GM23248 (cell line): Measurements from ENCODE around the gene ELMO1. TPM values are rescaled to one million over a fixed set of nuclear protein-coding genes. Genes with fewer than 3 reads are reported as not detected.

ENCODE experiments used
- DNase-seq: peaks from one replicate; pipeline ENCODE4 v3.0.0-alpha.2; 2015
- H2AFZ ChIP-seq: fragments of 200-600 bp; sonication (generic); 2 replicates; pipeline ENCODE4 v1.6.1; 2016; ENCODE audit warnings: antibody characterized with exemption
- H3F3A ChIP-seq: fragments of 200-600 bp; sonication (generic); 2 replicates; pipeline ENCODE4 v1.6.1; 2016; ENCODE audit warnings: mild to moderate bottlenecking, antibody characterized with exemption, mixed run types; ENCODE audit not compliant: insufficient read depth
- H3K27ac ChIP-seq: fragments of 200-600 bp; sonication (generic); 2 replicates; pipeline ENCODE4 v1.5.1; 2016; ENCODE audit warnings: mild to moderate bottlenecking
- H3K27me3 ChIP-seq: fragments of 200-600 bp; sonication (generic); replicated peaks from 2 replicates; pipeline ENCODE4 v1.6.1; 2016; ENCODE audit warnings: mild to moderate bottlenecking; ENCODE audit not compliant: insufficient read depth
- H3K36me3 ChIP-seq: fragments of 200-600 bp; sonication (generic); 2 replicates; pipeline ENCODE4 v1.6.1; 2016; ENCODE audit warnings: low read depth, mild to moderate bottlenecking
- H3K4me1 ChIP-seq: fragments of 200-600 bp; sonication (generic); 2 replicates; pipeline ENCODE4 v1.6.1; 2016; ENCODE audit warnings: mild to moderate bottlenecking; ENCODE audit not compliant: insufficient read depth
- H3K4me2 ChIP-seq: fragments of 200-600 bp; sonication (generic); one replicate; pipeline ENCODE4 v1.6.1; 2016; ENCODE audit warnings: mild to moderate bottlenecking; ENCODE audit not compliant: unreplicated experiment
- H3K4me3 ChIP-seq: fragments of 200-600 bp; sonication (generic); 2 replicates; pipeline ENCODE4 v1.5.1; 2016; ENCODE audit warnings: mild to moderate bottlenecking
- H3K79me2 ChIP-seq: fragments of 200-600 bp; sonication (generic); 2 replicates; pipeline ENCODE4 v1.6.1; 2016; ENCODE audit warnings: mild to moderate bottlenecking; ENCODE audit not compliant: insufficient read depth
- H3K9ac ChIP-seq: fragments of 200-600 bp; sonication (generic); 2 replicates; pipeline ENCODE4 v1.6.1; 2016; ENCODE audit warnings: mild to moderate bottlenecking
- H3K9me2 ChIP-seq: fragments of 200-600 bp; sonication (generic); 2 replicates; pipeline ENCODE4 v1.6.1; 2016; ENCODE audit warnings: mixed run types, mild to moderate bottlenecking, moderate library complexity; ENCODE audit not compliant: insufficient read depth
- H3K9me3 ChIP-seq: fragments of 200-600 bp; sonication (generic); one replicate; pipeline ENCODE4 v1.6.1; 2017; ENCODE audit warnings: low read depth
- H4K20me1 ChIP-seq: fragments of 200-600 bp; sonication (generic); 2 replicates; pipeline ENCODE4 v1.6.0; 2016; ENCODE audit not compliant: insufficient read depth
- EZH2 ChIP-seq: fragments of 200-600 bp; sonication (generic); IDR thresholded peaks from 2 replicates; pipeline ENCODE4 v1.6.1; 2018; ENCODE audit warnings: antibody characterized with exemption, mild to moderate bottlenecking; ENCODE audit not compliant: insufficient read depth, poor library complexity, severe bottlenecking
- EZH2phosphoT487 ChIP-seq: fragments of 200-600 bp; sonication (generic); IDR thresholded peaks from 2 replicates; pipeline ENCODE4 v1.6.1; 2018; ENCODE audit warnings: antibody characterized with exemption, moderate library complexity, mild to moderate bottlenecking, low read depth; ENCODE audit not compliant: insufficient read depth
- WGBS, 2 experiments: methylation state at CpG; one replicate each; pipeline ENCODE4 v1.1.6; 2015 to 2017; ENCODE audit warnings: low lambda C conversion rate in 2 of 2, low coverage in 1 of 2; ENCODE audit errors: missing lambda C conversion rate in 2 of 2; 5-methylcytosine and 5-hydroxymethylcytosine counted together
- in situ Hi-C: fragments of 300-500 bp; cut with MboI; formaldehyde crosslinking; loops from 2 replicates; pipeline ENCODE4 v1.15.0; 2020
- polyA plus RNA-seq: library from polyadenylated mRNA; unstranded; fragments of >200 nt; fragmentation: Nextera tagmentation; extraction: Ambion mirVana; gene quantifications from 2 replicates; pipeline ENCODE4 v1.2.1, GENCODE V29; 2016
- total RNA-seq: library from RNA; depleted of rRNA; stranded (reverse); fragments of >200 nt; shearing (Covaris generic); gene quantifications from 2 replicates; pipeline ENCODE4 v1.2.3, GENCODE V29; 2014

ELMO1 gene
- total and polyA plus RNA-seq, 2 experiments from 2014 or later, result not detected

DNA sequence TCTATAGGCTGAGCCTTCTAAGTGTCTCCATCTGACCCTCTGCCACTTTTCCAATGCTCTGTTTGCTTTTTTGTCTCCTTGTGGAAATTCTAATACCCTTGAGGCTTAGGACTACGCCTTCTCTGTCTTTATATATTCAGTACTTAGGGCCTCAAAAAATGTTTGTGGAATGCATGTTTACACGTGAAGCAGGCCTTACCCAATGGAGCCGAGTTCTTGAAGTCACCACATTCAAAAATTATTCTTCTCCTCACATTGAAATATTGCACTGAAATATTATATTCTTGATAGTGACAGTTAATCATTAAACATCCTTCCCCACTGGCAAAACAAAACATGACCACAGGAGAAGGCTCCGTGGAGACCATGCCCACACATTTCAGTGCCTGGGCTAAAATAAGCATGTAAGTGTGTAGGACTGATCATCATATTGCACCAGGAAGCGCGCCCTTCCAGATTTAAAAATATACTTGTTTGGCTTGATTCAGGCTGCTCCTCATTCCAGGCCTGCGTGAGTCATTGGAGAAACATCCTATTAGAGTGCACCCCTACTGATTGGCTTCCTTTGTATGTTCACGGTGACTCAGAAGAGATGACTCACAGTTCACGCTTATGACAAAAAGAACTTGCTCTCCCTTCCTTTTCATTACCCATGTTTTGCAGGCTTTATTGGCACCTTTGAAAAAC is 416.9 kb downstream of the ELMO1 start:
- Histone ChIP-seq H3K27ac (peak overlapping the region; percentile 46), H4K20me1 (no peaks in the 10 kb centered on the region), H3K4me3 (no peak overlapping the region), H2AFZ (peak overlapping the region; percentile 38), H3K4me1 (peaks cover 25% of the 10 kb centered on the region), H3F3A (peaks cover 26% of the 10 kb centered on the region), H3K27me3 (no peaks in the 10 kb centered on the region; the same call in 1 of the 2 replicates), H3K36me3 (no peaks in the 10 kb centered on the region), H3K4me2 (peak overlapping the region; percentile 55), H3K9me3 (no peaks in the 10 kb centered on the region), H3K9me2 (0 out of 2 replicates have a peak, but pooled peaks cover 3% of the 10 kb centered on the region), H3K79me2 (no peaks in the 10 kb centered on the region), H3K9ac (no peak overlapping the region)
- in situ Hi-C loops, result no loop called here
- 6 to 10% methylated on average over 9 of the region's 9 CpGs for WGBS, 2 experiments
- DNase-seq, result peak; percentile 99
- no peak for TF ChIP-seq EZH2
- no peak for TF ChIP-seq EZH2phosphoT487

DNA sequence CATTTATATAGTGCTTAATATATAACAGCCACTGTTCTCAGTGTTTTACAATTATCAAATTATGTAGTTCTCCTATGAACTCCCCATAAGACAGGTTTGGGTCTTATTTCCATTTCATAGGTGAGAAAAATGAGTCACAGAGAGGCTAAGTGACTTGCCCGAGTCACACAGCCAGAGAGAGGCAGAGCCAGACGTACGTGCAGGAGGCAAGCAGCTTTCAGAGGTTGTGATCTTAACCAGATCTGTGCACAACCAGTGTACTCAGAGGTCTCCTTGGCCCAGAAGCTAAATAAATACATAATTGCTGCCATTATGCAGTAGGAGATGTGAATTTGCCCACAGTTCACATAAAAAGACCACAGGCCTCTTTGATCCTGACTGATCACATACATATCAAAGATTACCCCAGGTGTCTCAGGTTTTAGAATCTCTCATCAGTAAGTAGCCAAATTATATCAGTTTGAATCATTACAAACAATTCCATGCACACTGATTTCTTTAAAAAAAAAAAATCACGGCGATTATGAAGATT is 419.7 kb downstream of the ELMO1 start:
- peaks cover 26% of the 10 kb centered on the region for H3F3A ChIP-seq
- in situ Hi-C loops, result no loop called here
- DNase-seq, result no peak
- H3K9me2 ChIP-seq, result 0 out of 2 replicates have a peak, but pooled peaks cover 3% of the 10 kb centered on the region
- WGBS, 2 experiments, result 91 to 92% methylated on average over 5 of the region's 5 CpGs
- no peak overlapping the region for H3K27ac ChIP-seq
- H3K79me2 ChIP-seq, result no peaks in the 10 kb centered on the region
- no peaks in the 10 kb centered on the region; the same call in 1 of the 2 replicates for H3K27me3 ChIP-seq
- H3K36me3 ChIP-seq, result no peaks in the 10 kb centered on the region
- no peak overlapping the region for H3K4me3 ChIP-seq
- H3K9ac ChIP-seq, result no peak overlapping the region
- no peaks in the 10 kb centered on the region for H4K20me1 ChIP-seq
- no peak overlapping the region for H2AFZ ChIP-seq
- no peak for TF ChIP-seq EZH2phosphoT487
- no peak for TF ChIP-seq EZH2
- H3K9me3 ChIP-seq, result no peaks in the 10 kb centered on the region
- H3K4me1 ChIP-seq, result peaks cover 25% of the 10 kb centered on the region
- H3K4me2 ChIP-seq, result no peak overlapping the region

DNA sequence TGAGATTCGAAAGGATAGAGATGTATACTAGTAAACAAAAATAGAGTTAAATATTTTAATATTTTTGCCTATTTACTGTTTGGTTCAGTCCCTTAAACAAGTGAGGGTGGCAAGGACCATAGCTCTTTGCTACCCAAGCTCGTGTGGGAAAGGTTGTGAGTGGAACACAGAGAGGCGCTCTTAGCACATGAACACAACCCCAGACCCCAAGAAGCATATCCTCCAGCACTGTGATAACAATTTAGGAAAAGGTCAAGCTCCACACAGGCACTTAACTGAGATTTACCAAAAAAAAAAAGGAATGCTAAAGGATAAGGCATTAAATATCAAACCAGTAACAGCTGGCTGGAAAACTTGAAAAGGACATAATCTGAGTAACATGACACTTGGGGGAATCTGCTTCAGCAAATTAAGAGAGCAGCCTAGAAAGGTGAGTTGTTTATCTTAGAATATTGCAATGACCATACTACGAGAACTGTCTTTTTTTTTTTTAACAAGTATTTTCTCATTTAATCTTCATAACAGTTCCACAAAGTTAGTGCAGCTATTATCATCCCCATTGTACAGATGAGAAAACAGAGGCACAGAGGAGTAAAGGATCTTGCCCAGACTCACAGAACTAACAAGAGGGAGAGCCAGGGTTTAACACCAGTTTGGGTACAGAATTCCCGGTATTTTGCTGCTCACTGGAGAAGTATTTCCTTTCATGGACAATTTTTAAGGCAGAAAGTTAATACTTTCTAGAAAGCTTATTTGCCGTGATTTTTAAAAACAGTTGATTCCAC is 420.9 kb downstream of the ELMO1 start:
- H3K4me3 ChIP-seq, result no peak overlapping the region
- 0 out of 2 replicates have a peak, but pooled peaks cover 3% of the 10 kb centered on the region for H3K9me2 ChIP-seq
- no peak overlapping the region for H3K27ac ChIP-seq
- H3K79me2 ChIP-seq, result no peaks in the 10 kb centered on the region
- H3K36me3 ChIP-seq, result no peaks in the 10 kb centered on the region
- H3K4me2 ChIP-seq, result no peak overlapping the region
- peaks cover 24% of the 10 kb centered on the region for H3F3A ChIP-seq
- H3K27me3 ChIP-seq, result no peaks in the 10 kb centered on the region; the same call in 1 of the 2 replicates
- H3K4me1 ChIP-seq, result peaks cover 25% of the 10 kb centered on the region
- TF ChIP-seq EZH2, result no peak
- H2AFZ ChIP-seq, result no peak overlapping the region
- no peaks in the 10 kb centered on the region for H3K9me3 ChIP-seq
- WGBS, 2 experiments, result 72 to 75% methylated on average over 6 of the region's 6 CpGs
- no peak overlapping the region for H3K9ac ChIP-seq
- DNase-seq, result no peak
- H4K20me1 ChIP-seq, result no peaks in the 10 kb centered on the region
- in situ Hi-C loops, result no loop called here

DNA sequence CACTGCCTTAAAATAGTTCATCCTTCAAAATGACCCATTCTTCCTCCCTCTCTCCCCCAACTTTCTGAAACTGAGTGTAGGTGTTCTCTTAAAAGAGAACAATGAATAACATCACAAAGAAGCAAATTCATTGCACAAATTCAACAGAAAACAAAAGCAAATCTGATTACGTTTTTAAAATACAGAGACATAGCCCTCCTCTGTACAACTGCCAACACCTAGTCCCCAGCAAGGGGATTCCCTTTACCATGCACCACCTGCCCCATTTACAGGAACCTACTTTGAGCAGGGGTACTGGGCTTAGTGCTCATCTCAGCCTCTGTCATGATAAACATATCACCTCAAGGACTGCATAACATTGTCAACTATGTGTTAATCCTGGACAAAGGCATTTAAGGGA is 421.6 kb downstream of the ELMO1 start:
- WGBS, 2 experiments, result 5 to 11% methylated on average over 1 of the region's 1 CpG

More for the DNA sequence above, 421.6 kb downstream of the ELMO1 start:
- no peak for DNase-seq
- H2AFZ ChIP-seq, result no peak overlapping the region
- H3K27me3 ChIP-seq, result no peaks in the 10 kb centered on the region; the same call in none of the 2 replicates
- H3K4me2 ChIP-seq, result no peak overlapping the region
- no peaks in the 10 kb centered on the region for H3K9me3 ChIP-seq
- H3F3A ChIP-seq, result peaks cover 17% of the 10 kb centered on the region
- no peak overlapping the region for H3K27ac ChIP-seq
- H3K36me3 ChIP-seq, result no peaks in the 10 kb centered on the region
- in situ Hi-C loops, result no loop called here
- H3K4me1 ChIP-seq, result peaks cover 19% of the 10 kb centered on the region
- no peaks in the 10 kb centered on the region for H3K79me2 ChIP-seq
- TF ChIP-seq EZH2phosphoT487, result no peak
- TF ChIP-seq EZH2, result no peak
- no peaks in the 10 kb centered on the region for H4K20me1 ChIP-seq
- no peak overlapping the region for H3K9ac ChIP-seq
- no peak overlapping the region for H3K4me3 ChIP-seq
- H3K9me2 ChIP-seq, result 0 out of 2 replicates have a peak, but pooled peaks cover 3% of the 10 kb centered on the region
